Measurements from ENCODE around the gene DDIT3.
A peak's percentile ranks its signal among the peaks of the same experiment; 100 is the strongest.
"Not testable (repeated sequence)": the region's sequence is repeated elsewhere in the genome, so short reads cannot be mapped to it uniquely, and the experiment has no call there.

The DDIT3 gene

DNA sequence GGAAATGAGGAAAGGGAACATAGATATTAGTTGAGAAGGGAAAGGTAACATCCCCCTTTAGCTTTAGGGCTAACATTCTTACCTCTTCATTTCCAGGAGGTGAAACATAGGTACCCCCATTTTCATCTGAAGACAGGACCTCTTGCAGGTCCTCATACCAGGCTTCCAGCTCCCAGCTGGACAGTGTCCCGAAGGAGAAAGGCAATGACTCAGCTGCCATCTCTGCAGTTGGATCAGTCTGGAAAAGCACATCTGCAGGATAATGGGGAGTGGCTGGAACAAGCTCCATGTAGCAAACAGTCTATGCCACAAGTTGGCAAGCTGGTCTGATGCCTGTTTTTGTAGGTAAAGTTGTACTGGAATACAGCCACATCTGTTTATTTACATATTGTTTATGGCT lies 3.1 kb downstream of the DDIT3 start:
- DNase-seq (ENCODE audit: low read depth): peak; percentile 82
- TF ChIP-seq, protein P1, sequence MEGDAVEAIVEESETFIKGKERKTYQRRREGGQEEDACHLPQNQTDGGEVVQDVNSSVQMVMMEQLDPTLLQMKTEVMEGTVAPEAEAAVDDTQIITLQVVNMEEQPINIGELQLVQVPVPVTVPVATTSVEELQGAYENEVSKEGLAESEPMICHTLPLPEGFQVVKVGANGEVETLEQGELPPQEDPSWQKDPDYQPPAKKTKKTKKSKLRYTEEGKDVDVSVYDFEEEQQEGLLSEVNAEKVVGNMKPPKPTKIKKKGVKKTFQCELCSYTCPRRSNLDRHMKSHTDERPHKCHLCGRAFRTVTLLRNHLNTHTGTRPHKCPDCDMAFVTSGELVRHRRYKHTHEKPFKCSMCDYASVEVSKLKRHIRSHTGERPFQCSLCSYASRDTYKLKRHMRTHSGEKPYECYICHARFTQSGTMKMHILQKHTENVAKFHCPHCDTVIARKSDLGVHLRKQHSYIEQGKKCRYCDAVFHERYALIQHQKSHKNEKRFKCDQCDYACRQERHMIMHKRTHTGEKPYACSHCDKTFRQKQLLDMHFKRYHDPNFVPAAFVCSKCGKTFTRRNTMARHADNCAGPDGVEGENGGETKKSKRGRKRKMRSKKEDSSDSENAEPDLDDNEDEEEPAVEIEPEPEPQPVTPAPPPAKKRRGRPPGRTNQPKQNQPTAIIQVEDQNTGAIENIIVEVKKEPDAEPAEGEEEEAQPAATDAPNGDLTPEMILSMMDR (conservative IDR thresholded peaks at IDR 0.05; ENCODE audit: control insufficient read depth, insufficient read depth, low read depth, low read length): no peak
- no peak overlapping the region for H3K4me3 ChIP-seq (ENCODE audit: control insufficient read depth, low read depth, low read length)

DNA sequence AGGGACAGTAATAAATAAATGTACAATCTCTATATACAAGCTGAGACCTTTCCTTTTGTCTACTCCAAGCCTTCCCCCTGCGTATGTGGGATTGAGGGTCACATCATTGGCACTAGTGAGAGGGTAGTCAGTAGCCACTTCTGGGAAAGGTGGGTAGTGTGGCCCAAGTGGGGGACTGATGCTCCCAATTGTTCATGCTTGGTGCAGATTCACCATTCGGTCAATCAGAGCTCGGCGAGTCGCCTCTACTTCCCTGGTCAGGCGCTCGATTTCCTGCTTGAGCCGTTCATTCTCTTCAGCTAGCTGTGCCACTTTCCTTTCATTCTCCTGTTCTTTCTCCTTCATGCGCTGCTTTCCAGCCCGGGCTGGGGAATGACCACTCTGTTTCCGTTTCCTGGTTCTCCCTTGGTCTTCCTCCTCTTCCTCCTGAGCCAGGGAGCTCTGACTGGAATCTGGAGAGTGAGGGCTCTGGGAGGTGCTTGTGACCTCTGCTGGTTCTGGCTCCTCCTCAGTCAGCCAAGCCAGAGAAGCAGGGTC lies 3.6 kb downstream of the DDIT3 start:
- H3K4me3 ChIP-seq (ENCODE audit: control insufficient read depth, low read depth, low read length): no peak overlapping the region
- TF ChIP-seq, protein P1 (conservative IDR thresholded peaks at IDR 0.05; ENCODE audit: control insufficient read depth, insufficient read depth, low read depth, low read length): no peak
- DNase-seq (ENCODE audit: low read depth): no peak

DNA sequence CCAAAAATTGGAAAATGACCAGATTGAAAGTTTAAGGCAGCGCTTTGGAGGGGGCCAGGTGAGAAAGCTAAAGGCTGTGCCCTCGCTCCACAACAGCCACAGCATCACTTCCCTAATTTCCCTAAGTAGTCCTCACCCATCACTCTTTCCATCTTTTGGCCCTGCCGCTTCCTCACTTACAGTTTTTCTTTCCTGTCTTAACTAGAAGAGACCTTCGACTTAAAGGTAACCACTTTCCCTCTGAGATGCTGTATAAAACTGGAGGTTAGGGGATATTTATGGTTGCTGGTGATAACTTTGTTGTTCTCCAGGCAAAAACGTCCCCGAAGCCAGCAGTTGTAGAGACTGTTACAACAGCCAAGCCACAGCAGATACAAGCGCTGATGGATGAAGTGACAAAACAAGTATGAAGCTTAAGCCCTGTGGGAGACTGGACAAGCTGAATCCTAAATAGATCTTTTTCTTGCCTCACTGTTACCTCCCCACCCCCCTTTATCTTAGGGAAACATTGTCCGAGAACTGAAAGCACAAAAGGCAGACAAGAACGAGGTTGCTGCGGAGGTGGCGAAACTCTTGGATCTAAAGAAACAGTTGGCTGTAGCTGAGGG lies 4.3 kb downstream of the DDIT3 start:
- DNase-seq (ENCODE audit: low read depth): no peak
- no peak overlapping the region for H3K4me3 ChIP-seq (ENCODE audit: control insufficient read depth, low read depth, low read length)
- TF ChIP-seq, protein P1 (conservative IDR thresholded peaks at IDR 0.05; ENCODE audit: control insufficient read depth, insufficient read depth, low read depth, low read length): no peak

DNA sequence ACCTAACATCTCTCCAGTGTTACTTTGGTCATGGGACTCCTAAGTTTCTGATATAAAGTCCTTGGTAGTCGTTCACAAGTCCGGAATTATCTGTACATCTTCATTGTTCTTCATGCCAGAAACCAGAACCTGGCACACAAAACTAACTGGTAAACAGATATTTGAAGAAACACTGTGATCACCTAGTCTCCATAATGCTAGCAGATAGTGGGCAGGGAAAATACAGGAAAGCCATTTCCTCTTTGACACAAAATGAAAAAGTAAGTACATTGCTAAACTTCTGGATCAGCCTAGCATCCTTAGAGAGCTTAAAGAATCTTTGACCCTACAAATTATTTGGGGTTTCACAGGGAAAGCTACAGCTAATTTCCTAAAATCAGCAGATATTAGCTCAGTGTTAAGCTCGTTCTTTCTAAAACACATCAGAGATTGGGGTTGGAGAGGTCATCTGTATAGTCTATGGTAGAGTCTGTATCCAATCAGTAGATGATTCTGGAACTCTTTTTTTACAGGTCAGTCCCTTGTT lies 4.8 kb downstream of the DDIT3 start:
- DNase-seq (ENCODE audit: low read depth): no peak
- TF ChIP-seq, protein P1 (conservative IDR thresholded peaks at IDR 0.05; ENCODE audit: control insufficient read depth, insufficient read depth, low read depth, low read length): no peak
- no peak overlapping the region for H3K4me3 ChIP-seq (ENCODE audit: control insufficient read depth, low read depth, low read length)

DNA sequence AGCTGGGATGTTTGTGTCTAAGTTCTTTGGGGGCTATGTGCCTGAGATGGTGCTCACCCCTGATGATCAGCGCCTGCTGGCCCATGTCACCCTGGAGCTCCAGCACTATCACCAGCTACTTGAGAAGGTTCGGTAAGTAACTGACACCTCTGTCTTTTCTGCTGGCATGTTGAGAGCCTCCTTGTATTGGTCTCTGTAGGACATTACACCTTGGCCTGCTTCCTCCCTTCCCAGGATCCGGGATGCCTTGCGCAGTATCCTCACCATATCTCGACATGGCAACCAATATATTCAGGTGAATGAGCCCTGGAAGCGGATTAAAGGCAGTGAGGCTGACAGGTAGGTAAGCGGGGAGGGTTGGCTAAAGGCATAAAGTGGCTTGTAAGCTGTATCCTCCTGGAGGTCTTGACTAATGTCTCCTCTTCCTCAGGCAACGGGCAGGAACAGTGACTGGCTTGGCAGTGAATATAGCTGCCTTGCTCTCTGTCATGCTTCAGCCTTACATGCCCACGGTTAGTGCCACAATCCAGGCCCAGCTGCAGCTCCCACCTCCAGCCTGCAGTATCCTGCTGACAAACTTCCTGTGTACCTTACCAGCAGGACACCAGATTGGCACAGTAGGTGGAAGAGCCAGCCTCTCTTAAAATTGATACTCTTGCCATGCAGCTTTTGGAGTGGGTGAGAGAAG lies 5.5 kb downstream of the DDIT3 start:
- TF ChIP-seq, protein P1 (conservative IDR thresholded peaks at IDR 0.05; ENCODE audit: control insufficient read depth, insufficient read depth, low read depth, low read length): no peak
- DNase-seq (ENCODE audit: low read depth): no peak
- no peak overlapping the region for H3K4me3 ChIP-seq (ENCODE audit: control insufficient read depth, low read depth, low read length)

DNA sequence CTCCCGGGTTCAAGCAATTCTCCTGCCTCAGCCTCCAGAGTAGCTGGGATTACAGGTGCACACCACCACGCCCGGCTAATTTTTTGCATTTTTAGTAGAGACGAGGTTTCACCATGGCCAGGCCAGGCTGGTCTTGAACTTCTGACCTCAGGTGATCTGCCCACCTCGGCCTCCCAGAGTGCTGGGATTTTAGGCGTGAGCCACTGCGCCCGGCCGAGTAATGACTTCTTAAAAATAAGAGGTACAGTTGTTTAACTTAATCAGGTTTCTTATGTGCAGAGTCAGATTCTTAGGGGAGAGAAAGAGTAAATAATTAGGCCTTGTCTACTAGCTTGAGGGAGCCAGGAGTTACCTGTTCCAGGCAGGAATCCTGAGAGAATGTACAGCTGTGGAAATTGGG lies 6.1 kb downstream of the DDIT3 start:
- not testable (repeated sequence) for H3K4me3 ChIP-seq (ENCODE audit: control insufficient read depth, low read depth, low read length); DNase-seq (ENCODE audit: low read depth)

DNA sequence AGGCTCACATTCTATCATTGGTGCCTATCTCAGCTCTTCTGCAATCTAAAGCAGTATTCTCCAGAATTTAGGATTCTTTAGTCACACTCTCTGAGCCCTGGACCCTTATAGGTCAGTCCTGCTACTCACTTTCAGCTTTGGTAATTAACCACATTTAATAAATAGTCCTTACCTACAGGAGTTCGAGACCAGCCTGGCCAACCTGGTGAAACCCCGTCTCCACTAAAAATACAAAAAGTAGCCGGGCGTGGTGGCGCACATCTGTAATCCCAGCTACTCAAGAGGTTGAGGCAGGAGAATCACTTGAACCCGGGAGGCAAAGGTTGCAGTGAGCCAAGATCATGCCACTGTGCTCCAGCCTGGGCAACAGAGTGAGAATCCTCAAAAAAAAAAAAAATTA lies 6.6 kb downstream of the DDIT3 start:
- not testable (repeated sequence) for H3K4me3 ChIP-seq (ENCODE audit: control insufficient read depth, low read depth, low read length); DNase-seq (ENCODE audit: low read depth)
